Endodermal cell (in vitro differentiated cells): Measurements from ENCODE around the gene UHRF1. TPM values are rescaled to one million over a fixed set of nuclear protein-coding genes. Genes with fewer than 3 reads are reported as not detected.
"Not testable (repeated sequence)": the region's sequence is repeated elsewhere in the genome, so short reads cannot be mapped to it uniquely, and the experiment has no call there.

Experiments used
- DNase-seq: peaks from one replicate; pipeline ENCODE4 v3.0.0-alpha.2; 2017
- H3K27ac ChIP-seq: 2 replicates; pipeline ENCODE4 v1.5.1; 2013; ENCODE audit warnings: mild to moderate bottlenecking, low read depth, low read length, moderate library complexity
- H3K27me3 ChIP-seq: 2 replicates; pipeline ENCODE4 v1.6.1; 2013; ENCODE audit warnings: mild to moderate bottlenecking, low read length, moderate library complexity; ENCODE audit not compliant: insufficient read depth, control insufficient read depth, poor library complexity, severe bottlenecking
- H3K36me3 ChIP-seq: 2 replicates; pipeline ENCODE4 v1.7.0; 2013; ENCODE audit warnings: mild to moderate bottlenecking, low read length, moderate library complexity; ENCODE audit not compliant: control insufficient read depth, insufficient read depth
- H3K4me1 ChIP-seq: one replicate; pipeline ENCODE4 v1.7.0; 2013; ENCODE audit warnings: low read length; ENCODE audit not compliant: control insufficient read depth, insufficient read depth
- H3K4me3 ChIP-seq: 2 replicates; pipeline ENCODE4 v1.5.1; 2013; ENCODE audit warnings: mild to moderate bottlenecking, low read length, moderate library complexity
- H3K9ac ChIP-seq: 2 replicates; pipeline ENCODE4 v1.6.1; 2013; ENCODE audit warnings: mild to moderate bottlenecking, low read length, moderate library complexity; ENCODE audit not compliant: poor library complexity, severe bottlenecking; ENCODE audit errors: extremely low read depth
- H3K9me3 ChIP-seq: 2 replicates; pipeline ENCODE4 v1.6.1; 2013; ENCODE audit warnings: mild to moderate bottlenecking, low read length, moderate library complexity; ENCODE audit not compliant: control insufficient read depth
- H3K27ac Mint-ChIP-seq: 2 replicates; pipeline ENCODE4 v1.8.0; 2020; ENCODE audit warnings: mixed read lengths
- H3K27me3 Mint-ChIP-seq: 2 replicates; pipeline ENCODE4 v1.8.0; 2021; ENCODE audit warnings: mild to moderate bottlenecking, mixed read lengths; ENCODE audit not compliant: insufficient read depth
- H3K36me3 Mint-ChIP-seq: 2 replicates; pipeline ENCODE4 v1.8.0; 2020; ENCODE audit warnings: low read depth, mixed read lengths
- H3K4me1 Mint-ChIP-seq: 2 replicates; pipeline ENCODE4 v1.8.0; 2020; ENCODE audit warnings: mixed read lengths
- H3K4me3 Mint-ChIP-seq: 2 replicates; pipeline ENCODE4 v1.8.0; 2020; ENCODE audit warnings: mild to moderate bottlenecking, moderate library complexity, mixed read lengths
- H3K9me3 Mint-ChIP-seq: 2 replicates; pipeline ENCODE4 v1.8.0; 2020; ENCODE audit warnings: mild to moderate bottlenecking, mixed read lengths
- CTCF ChIP-seq: fragments of 200-600 bp; sonication (generic); conservative IDR thresholded peaks from 2 replicates; pipeline ENCODE4 v1.5.0; 2021; ENCODE audit warnings: antibody characterized with exemption, mild to moderate bottlenecking
- WGBS, 2 experiments: methylation state at CpG; one replicate each; pipeline versions ENCODE4 v1.1.5 to v1.1.7; 2013; ENCODE audit warnings: missing lambda C conversion rate in 2 of 2, mixed read lengths in 1 of 2; ENCODE audit not compliant: insufficient coverage in 1 of 2, insufficient read length in 1 of 2; 5-methylcytosine and 5-hydroxymethylcytosine counted together
- total RNA-seq, 2 donors: library from RNA; stranded (reverse); fragmentation: NEBNext Ultra II Directional in 1 of 2; extraction: Animal tissue kit (Norgen Biotek cat#: 25700) in 1 of 2; gene quantifications; 2 replicates in 1 of 2; 3 replicates in 1 of 2; pipeline ENCODE4 v1.2.1, GENCODE V29; 2021

UHRF1 gene
- total RNA-seq, 2 donors from 2014 or later, result 54.6 to 59.4 TPM

- Histone ChIP-seq H3K27me3 (no peaks in the 10 kb centered on the region), H3K9me3 (no peaks in the 10 kb centered on the region), H3K9ac (no peak overlapping the region), H3K4me1 (no peaks in the 10 kb centered on the region), H3K36me3 (no peaks in the 10 kb centered on the region), H3K27ac (no peak overlapping the region), H3K4me3 (no peak overlapping the region)
- H3K27ac Mint-ChIP-seq, result no peak overlapping the region
- H3K4me1 Mint-ChIP-seq, result no peaks in the 10 kb centered on the region
- no peak for TF ChIP-seq CTCF
- DNase-seq, result no peak
- H3K4me3 Mint-ChIP-seq, result no peak overlapping the region
- WGBS, 2 experiments, result 95 to 100% methylated on average over 1 to 2 of the region's 3 CpGs
- H3K9me3 Mint-ChIP-seq, result no peaks in the 10 kb centered on the region
- H3K36me3 Mint-ChIP-seq, result no peaks in the 10 kb centered on the region
- H3K27me3 Mint-ChIP-seq, result peaks cover 53% of the 10 kb centered on the region
Observed at GRCh38 chr19:4896372-4896771, 12.9 kb upstream of the UHRF1 start.

- no peak overlapping the region for H3K27ac Mint-ChIP-seq
- H3K27me3 Mint-ChIP-seq, result peaks cover 49% of the 10 kb centered on the region
- H3K4me1 Mint-ChIP-seq, result no peaks in the 10 kb centered on the region
- WGBS, 2 experiments, result 89 to 94% methylated on average over 6 to 7 of the region's 7 CpGs
- TF ChIP-seq CTCF, result no peak
- no peak for DNase-seq
- no peaks in the 10 kb centered on the region for H3K9me3 Mint-ChIP-seq
- H3K36me3 Mint-ChIP-seq, result no peaks in the 10 kb centered on the region
- H3K4me3 Mint-ChIP-seq, result no peak overlapping the region
- no peak overlapping the region for H3K9ac ChIP-seq
- H3K4me3 ChIP-seq, result no peak overlapping the region
- no peaks in the 10 kb centered on the region for H3K9me3 ChIP-seq
- H3K27ac ChIP-seq, result no peak overlapping the region
- no peaks in the 10 kb centered on the region for H3K4me1 ChIP-seq
- no peaks in the 10 kb centered on the region for H3K36me3 ChIP-seq
- H3K27me3 ChIP-seq, result no peaks in the 10 kb centered on the region
Observed at GRCh38 chr19:4897146-4897545, 12.2 kb upstream of the UHRF1 start.

GRCh38 chr19:4900879-4901278 lies 8.4 kb upstream of the UHRF1 start:
- not testable (repeated sequence) for H3K4me3 ChIP-seq, H3K4me1 Mint-ChIP-seq, H3K4me1 ChIP-seq, H3K36me3 Mint-ChIP-seq, H3K9me3 Mint-ChIP-seq, H3K27ac Mint-ChIP-seq, DNase-seq, H3K9me3 ChIP-seq, H3K4me3 Mint-ChIP-seq, H3K27ac ChIP-seq, H3K36me3 ChIP-seq, H3K9ac ChIP-seq, H3K27me3 ChIP-seq
- 94% methylated on average over 12 to 13 of the region's 13 CpGs for WGBS, 2 experiments
- H3K27me3 Mint-ChIP-seq, result peaks cover 23% of the 10 kb centered on the region

- Mint-ChIP-seq H3K27ac (no peak within 1 kb of the TSS), H3K4me1 (peaks cover 5% of the 10 kb centered on the region), H3K36me3 (no peaks in the 10 kb centered on the region), H3K27me3 (peaks cover 14% of the 10 kb centered on the region), H3K4me3 (no peak within 1 kb of the TSS), H3K9me3 (no peaks in the 10 kb centered on the region)
- Histone ChIP-seq H3K27me3 (no peaks in the 10 kb centered on the region), H3K9me3 (no peaks in the 10 kb centered on the region), H3K27ac (no peak within 1 kb of the TSS), H3K4me1 (no peaks in the 10 kb centered on the region), H3K4me3 (no peak within 1 kb of the TSS), H3K9ac (no peak within 1 kb of the TSS), H3K36me3 (no peaks in the 10 kb centered on the region)
- WGBS, 2 experiments, result 99 to 100% methylated on average over 3 to 5 of the region's 7 CpGs
- DNase-seq, result no peak
- no peak for TF ChIP-seq CTCF
Observed at GRCh38 chr19:4902796-4903195, 6.5 kb upstream of the UHRF1 start, which contains the start of gene ARRDC5. Gene ARRDC5, minus strand, starts transcription at chr19:4902896. Its CDS starts 71 bp downstream, at chr19:4902825.
